Thymus (tissue), 11 donors: ENCODE measurements around the gene TNRC18. TPM values are rescaled to one million over a fixed set of nuclear protein-coding genes. Genes with fewer than 3 reads are reported as not detected.
A peak's percentile ranks its signal among the peaks of the same experiment; 100 is the strongest.
"Not testable (repeated sequence)": the region's sequence is repeated elsewhere in the genome, so short reads cannot be mapped to it uniquely, and the experiment has no call there.

Source experiments
- DNase-seq, 9 donors: peaks; one replicate each; pipeline ENCODE4 v3.0.0-alpha.2; 2013; ENCODE audit warnings: low spot score in 9 of 9, low read depth in 6 of 9, missing footprints in 1 of 9
- H3K27ac ChIP-seq, 2 donors: one replicate each; pipeline ENCODE4 v1.5.1; 2013; ENCODE audit warnings: control low read depth in 1 of 2, low read depth in 1 of 2, low read length in 1 of 2, mild to moderate bottlenecking in 1 of 2, moderate library complexity in 1 of 2
- H3K27me3 ChIP-seq, 2 donors: one replicate each; pipeline ENCODE4 v1.5.1; 2013; ENCODE audit warnings: low read length in 1 of 2; ENCODE audit not compliant: control insufficient read depth in 2 of 2, insufficient read depth in 1 of 2
- H3K36me3 ChIP-seq, 2 donors: one replicate each; pipeline ENCODE4 v1.5.1; 2013; ENCODE audit warnings: low read length in 1 of 2, mild to moderate bottlenecking in 1 of 2, moderate library complexity in 1 of 2; ENCODE audit not compliant: control insufficient read depth in 2 of 2, insufficient read depth in 2 of 2
- H3K4me1 ChIP-seq, 2 donors: one replicate each; pipeline ENCODE4 v1.5.1; 2013; ENCODE audit warnings: low read length in 2 of 2; ENCODE audit not compliant: control insufficient read depth in 2 of 2, insufficient read depth in 2 of 2
- H3K4me3 ChIP-seq, 2 donors: one replicate each; pipeline ENCODE4 v1.5.1; 2013; ENCODE audit warnings: low read length in 2 of 2, control low read depth in 1 of 2, mild to moderate bottlenecking in 1 of 2
- H3K9me3 ChIP-seq, 2 donors: one replicate each; pipeline ENCODE4 v1.5.1; 2013; ENCODE audit warnings: low read length in 1 of 2, mild to moderate bottlenecking in 1 of 2; ENCODE audit not compliant: control insufficient read depth in 2 of 2, insufficient read depth in 1 of 2
- WGBS: extraction: QIAGEN DNeasy Blood & Tissue Kit; methylation state at CpG from one replicate; pipeline ENCODE4 v1.1.7; 2013; 5-methylcytosine and 5-hydroxymethylcytosine counted together
- polyA plus RNA-seq: library from polyadenylated mRNA; stranded (reverse); fragments of 200-250 nt; gene quantifications from one replicate; pipeline ENCODE4 v1.2.3, GENCODE V29; 2013
- total RNA-seq: library from RNA; stranded (reverse); fragments of 120-200 nt; gene quantifications from one replicate; pipeline ENCODE4 v1.2.4, GENCODE V29; 2013
- donor health status: healthy.

The TNRC18 gene
- total and polyA plus RNA-seq, 2 donors: 8.5 to 26.2 TPM

DNA sequence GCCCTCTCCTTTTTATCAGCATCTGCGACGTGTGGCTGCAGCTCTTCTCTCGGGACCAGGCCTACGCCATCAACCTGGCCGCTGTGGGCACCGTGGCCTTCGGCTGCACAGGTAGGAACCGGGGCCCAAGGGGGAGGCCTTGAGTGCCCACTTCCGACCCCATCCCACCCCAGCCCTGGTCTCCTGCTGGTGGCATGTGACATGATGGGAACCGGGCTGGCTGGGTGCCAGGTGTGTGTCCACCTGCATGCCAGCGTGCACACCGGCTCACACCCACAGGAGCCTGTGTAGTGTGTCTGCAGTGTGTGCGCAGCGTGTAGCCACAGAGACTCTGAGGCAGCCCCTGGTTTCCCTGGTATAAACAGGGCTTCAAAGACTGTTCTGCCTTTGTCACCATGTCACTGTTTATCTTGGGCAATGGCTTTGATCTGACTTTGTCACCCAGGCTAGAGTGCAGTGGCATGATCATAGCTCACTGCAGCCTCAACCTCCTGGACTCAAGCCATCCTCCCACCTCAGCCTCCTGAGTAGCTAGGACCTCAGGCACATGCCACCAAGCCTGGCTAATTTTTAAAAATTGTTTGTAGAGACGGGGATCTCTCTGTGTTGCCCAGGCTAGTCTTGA, 131.8 kb downstream of the TNRC18 start:
- not testable (repeated sequence) for H3K27ac ChIP-seq, H3K36me3 ChIP-seq, H3K4me1 ChIP-seq, DNase-seq, H3K4me3 ChIP-seq
- WGBS: 87% methylated on average over 15 of the region's 15 CpGs
- Histone ChIP-seq H3K9me3 (peaks cover 4 to 17% of the 10 kb centered on the region in 2 donors), H3K27me3 (peaks cover 0 to 21% of the 10 kb centered on the region in 2 donors)

DNA sequence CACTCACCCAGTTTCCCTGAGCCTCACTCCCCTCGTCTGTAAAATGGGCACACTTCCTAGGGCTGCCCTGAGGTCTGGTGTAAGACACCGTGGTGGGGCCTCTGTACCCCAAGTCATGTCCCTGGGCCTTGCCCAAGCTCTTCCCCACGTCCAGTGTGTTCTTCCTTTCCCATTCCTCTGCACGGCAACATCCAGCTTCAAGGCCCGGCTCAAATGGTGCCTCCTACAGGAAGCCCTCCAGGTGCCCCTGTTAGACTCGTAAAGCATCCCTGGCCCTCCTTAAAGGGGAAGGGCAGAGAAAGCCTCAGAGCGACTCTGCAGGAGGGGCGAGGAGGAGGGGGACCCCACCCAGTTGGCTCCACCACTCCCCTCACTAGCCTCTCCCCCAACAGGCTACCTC, 132.3 kb downstream of the TNRC18 start:
- Histone ChIP-seq H3K9me3 (peaks cover 4 to 17% of the 10 kb centered on the region in 2 donors), H3K4me3 (no peak overlapping the region), H3K27me3 (peaks cover 0 to 24% of the 10 kb centered on the region in 2 donors), H3K4me1 (no peaks in the 10 kb centered on the region), H3K36me3 (no peaks in the 10 kb centered on the region), H3K27ac (no peak overlapping the region)
- WGBS: 93% methylated on average over 8 of the region's 8 CpGs
- DNase-seq: no peak

DNA sequence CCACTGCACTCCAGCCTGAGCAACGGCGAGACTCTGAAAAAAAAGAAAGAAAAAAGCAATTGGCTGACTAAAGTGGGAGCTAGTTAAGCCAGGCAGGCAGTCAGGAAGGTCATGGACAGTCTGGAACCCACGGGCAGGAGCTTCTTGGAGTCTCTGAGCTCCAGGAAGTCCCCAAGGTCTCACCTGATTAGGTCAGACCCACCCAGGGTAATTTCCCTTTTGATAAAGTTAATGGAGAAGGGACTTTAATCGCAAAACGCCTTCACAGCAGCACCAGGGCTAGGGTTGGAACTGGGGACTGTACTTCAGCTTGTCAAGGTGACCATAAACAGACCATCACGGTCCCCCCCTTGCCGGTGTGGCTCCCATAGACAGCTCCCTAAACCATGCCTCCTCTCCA, 134.3 kb downstream of the TNRC18 start:
- Histone ChIP-seq H3K4me1 (no peaks in the 10 kb centered on the region), H3K9me3 (peaks cover 0 to 2% of the 10 kb centered on the region in 2 donors), H3K27ac (no peak overlapping the region), H3K27me3 (peaks cover 0 to 19% of the 10 kb centered on the region in 2 donors), H3K4me3 (no peak overlapping the region), H3K36me3 (no peaks in the 10 kb centered on the region)
- no peak for DNase-seq
- WGBS: 94% methylated on average over 7 of the region's 7 CpGs

DNA sequence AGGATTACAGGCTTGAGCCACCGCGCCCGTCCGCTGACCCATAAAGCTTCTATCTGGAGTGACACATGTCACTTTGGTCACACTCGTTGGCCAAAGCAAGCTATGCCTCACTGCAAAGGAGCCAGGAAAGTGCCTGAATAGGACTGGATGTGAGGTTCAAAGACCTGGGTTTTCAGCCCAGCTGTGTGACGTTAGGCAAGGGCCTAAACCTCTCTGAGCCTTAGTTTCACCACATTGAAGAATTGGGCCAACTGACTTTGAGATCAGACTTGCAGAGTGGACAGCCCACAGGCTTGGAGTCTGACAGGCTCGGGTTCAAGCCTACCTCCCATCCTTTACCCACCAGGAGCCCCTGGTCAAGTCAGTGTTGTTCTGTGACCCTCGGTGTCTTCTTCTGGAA, 135.1 kb downstream of the TNRC18 start:
- peaks cover 3 to 27% of the 10 kb centered on the region in 2 donors for H3K27me3 ChIP-seq
- H3K4me1 ChIP-seq, H3K27ac ChIP-seq, H3K36me3 ChIP-seq, H3K9me3 ChIP-seq, DNase-seq, H3K4me3 ChIP-seq: not testable (repeated sequence)
- WGBS: 94% methylated on average over 8 of the region's 8 CpGs

DNA sequence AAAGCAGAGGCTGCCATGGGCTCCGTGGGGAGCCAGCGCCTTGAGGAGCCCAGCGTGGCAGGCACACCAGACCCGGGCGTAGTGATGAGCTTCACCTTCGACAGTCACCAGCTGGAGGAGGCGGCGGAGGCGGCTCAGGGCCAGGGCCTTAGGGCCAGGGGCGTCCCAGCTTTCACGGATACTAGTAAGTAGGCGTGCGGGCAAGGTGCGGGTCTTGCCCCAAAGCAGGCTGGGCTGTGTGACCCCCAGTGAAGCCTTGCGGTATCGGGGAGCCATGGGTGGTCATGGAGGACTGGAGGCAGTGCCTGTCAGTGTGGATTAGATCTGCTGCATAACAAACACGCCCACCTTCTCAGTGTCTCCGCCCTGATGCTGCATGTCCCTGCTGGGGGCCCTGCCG, 135.8 kb downstream of the TNRC18 start:
- H3K4me1 ChIP-seq: peaks cover 0 to 4% of the 10 kb centered on the region in 2 donors
- WGBS: 96% methylated on average over 19 of the region's 19 CpGs
- no peak for DNase-seq

DNA sequence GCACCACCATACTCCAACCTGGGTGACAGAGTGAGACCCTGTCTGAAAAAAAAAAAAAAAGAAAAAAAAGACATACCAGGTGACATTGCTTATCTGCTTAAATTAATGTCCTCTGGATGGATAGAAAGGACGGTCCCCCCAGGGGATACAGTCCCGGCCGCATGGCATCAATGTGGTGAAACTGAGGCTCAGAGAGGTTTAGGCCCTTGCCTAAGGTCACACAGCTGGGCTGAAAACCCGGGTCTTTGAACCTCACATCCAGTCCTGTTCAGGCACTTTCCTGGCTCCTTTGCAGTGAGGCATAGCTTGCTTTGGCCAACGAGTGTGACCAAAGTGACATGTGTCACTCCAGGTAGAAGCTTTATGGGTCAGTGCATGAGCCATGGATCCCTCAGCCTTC, 136.3 kb downstream of the TNRC18 start:
- H3K4me3 ChIP-seq, H3K36me3 ChIP-seq, DNase-seq, H3K27ac ChIP-seq, H3K4me1 ChIP-seq, H3K9me3 ChIP-seq: not testable (repeated sequence)
- 88% methylated on average over 5 of the region's 5 CpGs for WGBS
- peaks cover 6 to 34% of the 10 kb centered on the region in 2 donors for H3K27me3 ChIP-seq

More for the DNA sequence above, 135.8 kb downstream of the TNRC18 start:
- Histone ChIP-seq H3K27me3 (peaks cover 6 to 32% of the 10 kb centered on the region in 2 donors), H3K9me3 (no peaks in the 10 kb centered on the region), H3K36me3 (no peaks in the 10 kb centered on the region), H3K27ac (no peak overlapping the region), H3K4me3 (no peak overlapping the region)

DNA sequence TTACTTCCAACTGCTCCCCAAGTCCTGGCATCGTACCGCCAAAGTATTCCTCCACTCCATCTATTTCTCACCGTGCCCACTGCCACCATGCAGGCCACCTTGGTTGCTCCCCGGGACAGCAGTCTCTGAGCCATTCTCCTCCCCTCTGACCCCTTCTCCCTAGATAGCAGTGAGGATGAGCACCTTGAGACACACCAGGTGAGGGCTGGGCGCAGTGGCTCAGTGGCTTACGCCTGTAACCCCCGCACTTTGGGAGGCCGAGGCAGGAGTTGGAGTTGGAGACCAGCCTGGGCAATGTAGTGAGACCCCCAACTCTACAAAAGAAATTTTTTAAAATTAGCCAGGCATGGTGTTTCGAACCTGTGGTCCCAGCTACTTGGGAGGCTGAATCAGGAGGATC, 136.7 kb downstream of the TNRC18 start:
- Histone ChIP-seq H3K27me3 (peaks cover 6 to 38% of the 10 kb centered on the region in 2 donors), H3K4me3 (no peak overlapping the region), H3K27ac (no peak overlapping the region), H3K9me3 (no peaks in the 10 kb centered on the region), H3K36me3 (no peaks in the 10 kb centered on the region), H3K4me1 (peaks cover 0 to 4% of the 10 kb centered on the region in 2 donors)
- DNase-seq: no peak
- WGBS: 89% methylated on average over 9 of the region's 9 CpGs

GRCh38 chr7:5284304-5285281, 139.0 kb downstream of the TNRC18 start:
- Histone ChIP-seq H3K4me1 (peaks cover 0 to 4% of the 10 kb centered on the region in 2 donors), H3K9me3 (no peaks in the 10 kb centered on the region), H3K36me3 (no peaks in the 10 kb centered on the region), H3K27ac (no peak overlapping the region), H3K4me3 (no peak overlapping the region), H3K27me3 (peaks cover 15 to 60% of the 10 kb centered on the region in 2 donors)
- DNase-seq: peak in 1 of 9 donors; percentile 30
- 65% methylated on average over 24 of the region's 24 CpGs for WGBS
